HUDEP-2 (cell line): Measurements from ENCODE around the gene NKX1-1.
"Not testable (repeated sequence)": the region's sequence is repeated elsewhere in the genome, so short reads cannot be mapped to it uniquely, and the experiment has no call there.

ENCODE experiments used
- DNase-seq, 76 experiments: peaks; one replicate each; lab custom pipeline; 2025; ENCODE audit not compliant: unreplicated experiment in 76 of 76; lab: John Stamatoyannopoulos, UW

The NKX1-1 gene

DNA sequence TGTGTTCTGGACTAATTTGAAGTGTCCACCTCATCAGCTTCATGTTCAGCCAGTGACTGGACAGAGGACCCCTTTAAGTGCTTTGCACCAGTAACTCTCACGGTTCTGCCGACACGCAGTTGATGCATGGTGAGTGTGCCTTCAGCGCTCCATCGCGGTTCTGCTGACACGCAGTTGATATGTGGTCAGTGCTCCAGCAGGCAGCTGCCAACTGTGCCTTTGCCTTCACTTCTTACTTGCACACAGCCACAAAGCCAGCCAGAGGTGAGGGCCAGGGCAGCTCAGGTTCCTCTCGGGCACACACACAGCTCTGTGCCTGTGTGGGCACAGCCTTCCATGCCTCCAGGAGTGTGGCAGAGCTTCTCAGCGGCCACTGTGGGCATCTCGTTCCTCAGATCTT, 12.4 kb downstream of the NKX1-1 start:
- DNase-seq: no peak

GRCh38 chr4:1393363-1393762, 12.9 kb downstream of the NKX1-1 start:
- not testable (repeated sequence) for DNase-seq

- DNase-seq: no peak
Measured at GRCh38 chr4:1385373-1386340, 20.6 kb downstream of the NKX1-1 start.

DNA sequence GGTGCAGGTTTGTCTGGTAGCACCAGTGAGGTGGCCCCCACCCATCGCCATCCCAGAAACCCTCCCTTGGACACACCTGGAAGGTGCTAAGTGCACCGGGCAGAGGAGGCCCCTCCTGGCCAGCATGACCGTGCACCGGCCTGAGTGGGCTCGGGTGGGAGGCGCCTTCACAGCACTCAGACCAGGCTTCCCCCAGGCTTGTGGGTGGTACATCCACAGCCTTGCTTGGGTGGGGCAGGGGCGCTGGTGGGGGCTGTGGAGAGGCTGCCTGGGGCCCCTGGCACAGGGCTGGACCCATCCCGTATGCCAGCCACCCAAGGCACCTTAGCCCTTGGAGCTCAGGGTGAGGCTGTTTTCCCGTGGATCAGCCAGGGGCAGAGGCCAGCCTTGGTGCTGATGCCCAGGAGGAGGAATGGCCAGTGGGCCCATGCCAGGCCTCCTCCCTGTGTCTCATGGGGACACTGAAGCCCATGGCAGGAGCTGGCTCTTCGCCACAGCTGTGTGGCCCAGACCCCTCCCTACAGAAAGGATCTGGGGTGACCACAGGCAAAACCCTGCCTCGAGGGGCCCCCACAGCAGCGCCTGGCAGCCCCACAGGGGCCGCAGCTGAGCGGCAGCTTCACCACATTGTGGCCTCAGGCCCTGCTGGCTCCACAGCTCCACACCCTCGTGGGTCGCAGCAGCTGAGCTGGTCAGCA, 21.4 kb downstream of the NKX1-1 start:
- DNase-seq: no peak

GRCh38 chr4:1383728-1384591, 22.3 kb downstream of the NKX1-1 start:
- no peak for DNase-seq

- DNase-seq: no peak
Measured at GRCh38 chr4:1382776-1383727, 23.2 kb downstream of the NKX1-1 start.

- no peak for DNase-seq
Measured at GRCh38 chr4:1381944-1382541, 24.2 kb downstream of the NKX1-1 start.

GRCh38 chr4:1381181-1381621, 25.0 kb downstream of the NKX1-1 start:
- no peak for DNase-seq

- no peak for DNase-seq
Measured at GRCh38 chr4:1380368-1381151, 25.7 kb downstream of the NKX1-1 start.

DNA sequence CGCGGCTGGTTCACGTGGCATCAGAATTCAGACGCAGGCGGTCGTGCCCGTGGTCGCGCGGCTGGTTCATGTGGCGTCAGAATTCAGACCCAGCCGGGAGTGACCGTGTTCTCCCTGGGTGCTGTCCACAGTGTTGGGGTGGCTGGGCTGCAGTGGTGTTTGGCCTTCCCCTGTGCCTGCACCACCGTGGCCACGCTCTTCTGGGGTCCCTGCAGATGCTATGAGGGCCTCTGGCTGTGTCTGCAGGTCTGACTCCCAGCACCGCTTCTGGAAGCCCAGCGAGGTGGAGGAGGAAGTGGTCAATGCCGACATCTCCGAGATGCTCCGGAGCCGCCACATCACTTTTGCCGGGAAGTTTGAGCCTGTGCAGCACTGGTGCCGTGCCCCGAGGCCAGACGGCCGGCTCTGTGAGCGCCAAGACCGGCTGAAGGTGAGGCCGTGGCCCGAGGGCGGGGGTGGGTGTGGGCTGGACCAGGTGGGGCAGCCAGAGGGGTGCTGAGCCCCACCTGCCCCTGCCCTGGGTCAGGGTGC, 26.4 kb downstream of the NKX1-1 start:
- no peak for DNase-seq

DNA sequence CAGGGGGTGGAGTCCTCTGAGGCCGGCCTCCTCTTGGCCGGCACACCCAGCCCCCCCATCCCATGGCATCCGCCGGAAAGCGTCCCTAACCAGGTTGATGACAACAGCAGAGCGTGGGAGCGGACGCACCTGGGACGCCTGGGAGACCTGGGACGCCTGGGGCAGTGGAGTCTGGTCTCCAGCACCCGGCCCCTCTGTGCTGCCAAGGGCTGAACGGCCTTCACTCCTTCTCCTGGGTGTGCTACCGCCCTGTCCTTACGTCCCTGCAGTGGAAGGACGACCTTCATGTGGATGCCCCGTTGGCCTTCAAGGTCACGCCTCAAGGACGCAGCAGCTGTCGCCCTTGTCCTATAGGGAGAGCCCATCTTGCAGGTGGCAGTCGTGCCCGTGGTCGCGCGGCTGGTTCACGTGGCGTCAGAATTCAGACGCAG, 26.9 kb downstream of the NKX1-1 start:
- no peak for DNase-seq

GRCh38 chr4:1378559-1379231, 27.5 kb downstream of the NKX1-1 start:
- no peak for DNase-seq

- no peak for DNase-seq
Measured at GRCh38 chr4:1377606-1378261, 28.5 kb downstream of the NKX1-1 start.

DNA sequence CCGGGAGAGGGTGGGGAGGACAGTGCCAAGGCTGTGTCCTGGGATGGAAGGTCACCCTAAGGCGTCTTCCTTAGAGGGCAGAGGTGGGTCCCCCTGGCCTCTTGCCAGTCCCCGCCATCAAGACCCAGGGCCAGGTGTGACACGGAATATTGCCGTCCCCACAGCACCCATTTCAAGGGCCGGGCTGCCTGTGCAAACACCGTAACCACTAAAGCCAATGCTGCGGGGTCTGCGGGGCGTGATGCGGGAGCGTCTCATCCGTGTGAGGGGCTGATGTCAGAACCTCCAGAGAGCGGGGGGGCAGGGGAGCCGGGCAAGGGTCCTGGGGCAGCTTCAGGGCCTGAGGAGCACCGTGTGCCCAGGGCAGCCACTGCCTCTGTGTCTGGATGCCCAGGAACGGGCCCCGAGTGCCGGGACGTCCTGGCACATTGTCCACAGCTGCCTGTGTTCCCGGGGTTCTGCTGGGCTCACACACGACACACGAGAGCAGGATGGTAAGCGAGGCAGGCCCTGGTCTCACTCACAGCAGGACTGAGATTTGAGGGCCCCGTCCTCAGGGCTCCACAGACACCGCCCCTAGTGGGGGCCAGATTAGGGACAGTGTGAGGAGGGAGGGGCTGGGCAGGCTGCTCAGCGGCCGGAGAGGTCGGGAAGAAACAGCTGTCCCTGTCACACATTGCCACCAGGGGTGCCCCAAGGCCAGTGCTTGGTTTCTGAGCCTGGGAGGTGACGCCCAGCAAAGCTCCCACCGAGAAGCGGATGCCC, 29.2 kb downstream of the NKX1-1 start:
- no peak for DNase-seq

DNA sequence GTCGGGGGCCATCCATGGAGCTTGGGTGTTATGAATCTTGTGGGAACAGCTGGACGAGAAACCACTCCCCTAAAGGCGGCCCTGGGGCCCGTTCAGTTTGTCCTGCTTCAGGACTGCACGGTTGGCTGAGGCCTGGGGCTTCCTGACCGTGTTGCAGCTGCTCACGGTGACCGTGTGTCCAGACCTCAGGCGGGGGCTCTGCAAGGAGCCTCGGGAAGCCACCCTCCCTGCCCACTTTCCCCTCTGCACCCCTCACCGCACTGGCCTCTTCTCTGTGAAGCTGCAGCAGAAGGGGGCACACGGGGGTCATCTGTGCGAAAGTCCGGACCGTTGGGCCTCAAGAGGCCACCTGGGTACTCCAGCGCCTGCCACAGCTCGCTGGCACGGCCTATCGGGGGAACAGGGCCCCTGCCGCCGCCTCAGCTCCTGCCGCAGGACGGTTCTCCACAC, 29.8 kb downstream of the NKX1-1 start:
- no peak for DNase-seq

GRCh38 chr4:1375761-1376322, 30.4 kb downstream of the NKX1-1 start:
- no peak for DNase-seq
